ENCODE data around the gene TNF. TPM values are rescaled to one million over a fixed set of nuclear protein-coding genes. Genes with fewer than 3 reads are reported as not detected.

The TNF gene
- total RNA-seq, 4 donors from 2014 or later: 0.67 to 3.4 TPM; not detected in 2

GRCh38 chr6:31557443-31558317 lies 17.7 kb upstream of the TNF start:
- H3K9me3 ChIP-seq: no peaks in the 10 kb centered on the region
- H3K27me3 ChIP-seq: no peaks in the 10 kb centered on the region
- peak overlapping the region in 3 of 4 donors; percentile 29 to 77 (median 60) for H3K27ac ChIP-seq
- H3K36me3 ChIP-seq: peaks cover 0 to 47% (median 0%) of the 10 kb centered on the region in 3 donors
- peak overlapping the region in 2 of 4 donors; percentile 11 to 32 for H3K4me3 ChIP-seq
- H3K4me1 ChIP-seq: peaks cover 0 to 42% (median 33%) of the 10 kb centered on the region in 4 donors
- DNase-seq: peak in 1 of 3 donors; percentile 40
- TF ChIP-seq POLR2A (IDR thresholded peaks at IDR 0.05) (no peak), CTCF (IDR thresholded peaks at IDR 0.05) (no peak)

GRCh38 chr6:31558318-31558625 lies 17.1 kb upstream of the TNF start:
- TF ChIP-seq POLR2A (IDR thresholded peaks at IDR 0.05) (no peak), CTCF (IDR thresholded peaks at IDR 0.05) (no peak)
- Histone ChIP-seq H3K4me1 (peaks cover 0 to 42% (median 31%) of the 10 kb centered on the region in 4 donors), H3K27ac (peak overlapping the region in 3 of 4 donors; percentile 29 to 77 (median 60)), H3K9me3 (no peaks in the 10 kb centered on the region), H3K4me3 (peak overlapping the region in 2 of 4 donors; percentile 11 to 32), H3K36me3 (peaks cover 0 to 41% (median 0%) of the 10 kb centered on the region in 3 donors), H3K27me3 (no peaks in the 10 kb centered on the region)
- no peak for DNase-seq

- Histone ChIP-seq H3K27me3 (no peaks in the 10 kb centered on the region), H3K4me3 (peak overlapping the region in 1 of 4 donors; percentile 32), H3K36me3 (peaks cover 0 to 35% (median 0%) of the 10 kb centered on the region in 3 donors), H3K9me3 (no peaks in the 10 kb centered on the region), H3K27ac (peak overlapping the region; percentile 29 to 77 (median 46)), H3K4me1 (peaks cover 0 to 42% (median 30%) of the 10 kb centered on the region in 4 donors)
- peak in 2 of 3 donors; percentile 79 to 81 for DNase-seq
- no peak for TF ChIP-seq POLR2A (IDR thresholded peaks at IDR 0.05)
- TF ChIP-seq CTCF (IDR thresholded peaks at IDR 0.05): no peak
Measured at GRCh38 chr6:31558631-31559500, 16.5 kb upstream of the TNF start.

GRCh38 chr6:31559606-31559957 lies 15.8 kb upstream of the TNF start:
- Histone ChIP-seq H3K4me3 (peak overlapping the region in 1 of 4 donors; percentile 18), H3K4me1 (peaks cover 0 to 42% (median 30%) of the 10 kb centered on the region in 4 donors), H3K27ac (peak overlapping the region; percentile 29 to 77 (median 46)), H3K36me3 (peaks cover 0 to 32% (median 0%) of the 10 kb centered on the region in 3 donors), H3K9me3 (no peaks in the 10 kb centered on the region), H3K27me3 (no peaks in the 10 kb centered on the region)
- TF ChIP-seq POLR2A (IDR thresholded peaks at IDR 0.05) (no peak), CTCF (IDR thresholded peaks at IDR 0.05) (no peak)
- DNase-seq: no peak

- Histone ChIP-seq H3K4me3 (peak overlapping the region in 1 of 4 donors; percentile 18), H3K4me1 (peaks cover 0 to 42% (median 30%) of the 10 kb centered on the region in 4 donors), H3K9me3 (no peaks in the 10 kb centered on the region), H3K36me3 (peaks cover 0 to 32% (median 0%) of the 10 kb centered on the region in 3 donors), H3K27ac (peak overlapping the region; percentile 29 to 77 (median 46)), H3K27me3 (no peaks in the 10 kb centered on the region)
- TF ChIP-seq POLR2A (IDR thresholded peaks at IDR 0.05) (no peak), CTCF (IDR thresholded peaks at IDR 0.05) (no peak)
- DNase-seq: peak in 2 of 3 donors; percentile 88 to 89
Measured at GRCh38 chr6:31559958-31560696, 15.2 kb upstream of the TNF start.

Measured in Peyer's patch (tissue), 4 donors.